OCI-LY3 (cell line): Measurements from ENCODE around the gene INTS6L.

Source experiments
- H2AFZ ChIP-seq: fragments of 200-600, 300-600 bp; shearing (Covaris generic); 2 replicates; pipeline ENCODE4 v1.6.0; 2014; ENCODE audit warnings: antibody characterized with exemption, low read depth, low read length
- H3K27ac ChIP-seq: fragments of 200-600, 300-600 bp; sonication (generic); 2 replicates; pipeline ENCODE4 v1.5.1; 2014; ENCODE audit warnings: mild to moderate bottlenecking, low read length, moderate library complexity, mixed read lengths
- H3K27me3 ChIP-seq: fragments of 200-600, 300-600 bp; sonication (generic); 2 replicates; pipeline ENCODE4 v1.6.1; 2014; ENCODE audit warnings: low read depth, low read length, mixed read lengths
- H3K36me3 ChIP-seq: fragments of 200-600, 300-600 bp; sonication (generic); replicated peaks from 2 replicates; pipeline ENCODE3; 2014; ENCODE audit warnings: low read depth, low read length, mixed read lengths
- H3K4me1 ChIP-seq: fragments of 300-600, 200-600 bp; sonication (generic); 2 replicates; pipeline ENCODE4 v1.6.1; 2014; ENCODE audit warnings: low read length, mixed read lengths
- H3K4me2 ChIP-seq: fragments of 200-600, 300-600 bp; sonication (generic); 2 replicates; pipeline ENCODE4 v1.6.1; 2014; ENCODE audit warnings: low read length, mixed read lengths
- H3K4me3 ChIP-seq: fragments of 300-600, 200-600 bp; sonication (generic); 2 replicates; pipeline ENCODE4 v1.5.1; 2014; ENCODE audit warnings: antibody characterized with exemption, mild to moderate bottlenecking, low read length, moderate library complexity
- H3K79me2 ChIP-seq: fragments of 300-600, 200-600 bp; shearing (Covaris generic); 2 replicates; pipeline ENCODE4 v1.6.1; 2014; ENCODE audit warnings: mild to moderate bottlenecking, low read length, mixed read lengths
- H3K9ac ChIP-seq: fragments of 300-600, 200-600 bp; shearing (Covaris generic); 2 replicates; pipeline ENCODE4 v1.6.0; 2014; ENCODE audit warnings: mild to moderate bottlenecking, low read length, moderate library complexity
- H3K9me3 ChIP-seq: fragments of 200-600, 300-600 bp; shearing (Covaris generic); 2 replicates; pipeline ENCODE4 v1.6.1; 2014; ENCODE audit warnings: low read length, mixed read lengths; ENCODE audit not compliant: insufficient read depth
- H4K20me1 ChIP-seq: fragments of 200-600, 300-600 bp; sonication (generic); 2 replicates; pipeline ENCODE4 v1.6.1; 2016; ENCODE audit warnings: low read length, mixed read lengths; ENCODE audit not compliant: insufficient read depth
- EZH2phosphoT487 ChIP-seq: fragments of 200-600 bp; shearing (Covaris generic); IDR thresholded peaks from 2 replicates; pipeline ENCODE4 v1.6.1; 2018; ENCODE audit warnings: antibody characterized with exemption, mixed run types, low read depth
- TF ChIP-seq, protein P1 (sequence below): fragments of 200-600, 300-600 bp; sonication (generic); IDR thresholded peaks from 2 replicates; pipeline ENCODE4 v1.5.1; 2014; ENCODE audit warnings: antibody characterized with exemption, low read length, low read depth

The INTS6L gene

GRCh38 chrX:135490979-135491514 lies 29.4 kb upstream of the INTS6L start:
- no peak overlapping the region for H3K9ac ChIP-seq

GRCh38 chrX:135494453-135494852 lies 26.0 kb upstream of the INTS6L start:
- no peaks in the 10 kb centered on the region for H3K9me3 ChIP-seq
- no peak for TF ChIP-seq EZH2phosphoT487
- TF ChIP-seq, protein P1, sequence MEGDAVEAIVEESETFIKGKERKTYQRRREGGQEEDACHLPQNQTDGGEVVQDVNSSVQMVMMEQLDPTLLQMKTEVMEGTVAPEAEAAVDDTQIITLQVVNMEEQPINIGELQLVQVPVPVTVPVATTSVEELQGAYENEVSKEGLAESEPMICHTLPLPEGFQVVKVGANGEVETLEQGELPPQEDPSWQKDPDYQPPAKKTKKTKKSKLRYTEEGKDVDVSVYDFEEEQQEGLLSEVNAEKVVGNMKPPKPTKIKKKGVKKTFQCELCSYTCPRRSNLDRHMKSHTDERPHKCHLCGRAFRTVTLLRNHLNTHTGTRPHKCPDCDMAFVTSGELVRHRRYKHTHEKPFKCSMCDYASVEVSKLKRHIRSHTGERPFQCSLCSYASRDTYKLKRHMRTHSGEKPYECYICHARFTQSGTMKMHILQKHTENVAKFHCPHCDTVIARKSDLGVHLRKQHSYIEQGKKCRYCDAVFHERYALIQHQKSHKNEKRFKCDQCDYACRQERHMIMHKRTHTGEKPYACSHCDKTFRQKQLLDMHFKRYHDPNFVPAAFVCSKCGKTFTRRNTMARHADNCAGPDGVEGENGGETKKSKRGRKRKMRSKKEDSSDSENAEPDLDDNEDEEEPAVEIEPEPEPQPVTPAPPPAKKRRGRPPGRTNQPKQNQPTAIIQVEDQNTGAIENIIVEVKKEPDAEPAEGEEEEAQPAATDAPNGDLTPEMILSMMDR, result no peak
- H3K4me2 ChIP-seq, result no peak overlapping the region
- H3K36me3 ChIP-seq, result no peaks in the 10 kb centered on the region
- peaks cover 7% of the 10 kb centered on the region for H3K4me1 ChIP-seq
- no peaks in the 10 kb centered on the region for H4K20me1 ChIP-seq
- H3K27me3 ChIP-seq, result no peaks in the 10 kb centered on the region
- no peak overlapping the region for H2AFZ ChIP-seq
- H3K9ac ChIP-seq, result no peak overlapping the region
- H3K27ac ChIP-seq, result no peak overlapping the region
- H3K79me2 ChIP-seq, result no peaks in the 10 kb centered on the region
- no peak overlapping the region for H3K4me3 ChIP-seq

More at GRCh38 chrX:135490979-135491514, 29.4 kb upstream of the INTS6L start:
- no peaks in the 10 kb centered on the region for H3K79me2 ChIP-seq
- no peaks in the 10 kb centered on the region for H3K27me3 ChIP-seq
- H3K27ac ChIP-seq, result no peak overlapping the region
- no peak overlapping the region for H3K4me2 ChIP-seq
- TF ChIP-seq, protein P1, result no peak
- TF ChIP-seq EZH2phosphoT487, result no peak
- no peaks in the 10 kb centered on the region for H4K20me1 ChIP-seq
- H2AFZ ChIP-seq, result no peak overlapping the region
- H3K9me3 ChIP-seq, result no peaks in the 10 kb centered on the region
- no peak overlapping the region for H3K4me3 ChIP-seq
- H3K36me3 ChIP-seq, result no peaks in the 10 kb centered on the region
- H3K4me1 ChIP-seq, result peaks cover 19% of the 10 kb centered on the region

DNA sequence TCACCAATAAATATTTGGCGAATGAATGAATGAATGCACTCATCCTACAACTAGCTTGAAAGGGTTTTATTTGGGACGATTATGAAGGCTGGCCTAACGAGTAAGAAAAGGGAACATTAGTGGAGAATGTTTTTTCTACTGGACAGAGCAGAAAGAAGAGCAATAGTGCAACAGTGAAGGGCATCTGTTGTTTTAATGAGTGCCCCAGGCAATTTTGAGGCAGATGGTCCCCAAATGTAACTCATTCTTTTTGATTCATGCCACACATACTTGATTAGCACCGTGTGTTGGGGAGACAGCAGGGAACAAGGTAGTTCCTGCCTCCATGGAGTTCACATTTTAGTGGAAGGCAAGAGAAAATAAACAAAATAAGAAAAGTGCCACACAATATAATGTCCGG lies 22.7 kb upstream of the INTS6L start:
- Histone ChIP-seq H3K9me3 (no peaks in the 10 kb centered on the region), H2AFZ (no peak overlapping the region), H3K27me3 (no peaks in the 10 kb centered on the region), H3K4me1 (no peaks in the 10 kb centered on the region; the same call in 1 of the 2 replicates), H4K20me1 (no peaks in the 10 kb centered on the region), H3K4me3 (no peak overlapping the region), H3K27ac (no peak overlapping the region), H3K9ac (no peak overlapping the region), H3K79me2 (no peaks in the 10 kb centered on the region), H3K4me2 (no peak overlapping the region), H3K36me3 (no peaks in the 10 kb centered on the region)
- TF ChIP-seq, protein P1, result no peak
- no peak for TF ChIP-seq EZH2phosphoT487

- Histone ChIP-seq H2AFZ (no peak overlapping the region), H3K4me1 (no peaks in the 10 kb centered on the region; the same call in 1 of the 2 replicates), H3K9ac (no peak overlapping the region), H3K4me3 (no peak overlapping the region), H3K36me3 (no peaks in the 10 kb centered on the region), H3K9me3 (no peaks in the 10 kb centered on the region), H3K4me2 (no peak overlapping the region), H3K27ac (no peak overlapping the region), H3K79me2 (no peaks in the 10 kb centered on the region), H4K20me1 (no peaks in the 10 kb centered on the region), H3K27me3 (no peaks in the 10 kb centered on the region)
- no peak for TF ChIP-seq EZH2phosphoT487
- TF ChIP-seq, protein P1, result no peak
These were observed 22.2 kb upstream of the INTS6L start for GRCh38 chrX:135498236-135498635.
